ENCODE data around the gene COL25A1. TPM values are rescaled to one million over a fixed set of nuclear protein-coding genes. Genes with fewer than 3 reads are reported as not detected.

Gene COL25A1
- total RNA-seq, 1 experiment from 2014 or later, result not detected

DNA sequence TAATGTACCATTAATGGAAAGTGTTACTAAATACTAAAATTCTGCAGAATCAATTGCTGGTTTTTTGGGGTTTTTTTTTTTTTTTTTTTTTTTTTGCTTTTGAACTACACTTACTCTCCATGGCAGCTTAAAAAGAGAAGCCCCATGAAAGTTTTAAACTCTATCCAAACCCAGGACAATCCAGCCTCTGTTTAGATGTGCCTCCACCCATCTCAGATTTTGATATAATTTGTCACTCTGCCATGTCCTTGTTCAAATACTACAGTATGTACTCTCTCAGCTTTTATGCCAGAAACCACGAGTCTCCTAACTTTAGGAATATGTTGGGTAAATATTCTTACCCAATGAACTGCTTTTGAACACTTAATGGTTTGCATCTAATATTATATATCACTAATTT, 84.2 kb downstream of the COL25A1 start:
- no peak for DNase-seq (ENCODE audit: low read depth, low spot score)
- Histone ChIP-seq H3K4me3 (replicated peaks in 1 of 2; ENCODE audit: low read depth in 1 of 2, low read length in 2 of 2) (no peak overlapping the region), H3K27ac (ENCODE audit: low read depth, low read length) (no peak overlapping the region), H3K4me2 (ENCODE audit: low read length) (no peak overlapping the region), H4K20me1 (ENCODE audit: insufficient read depth) (no peaks in the 10 kb centered on the region), H3K9me2 (ENCODE audit: insufficient read depth) (no peaks in the 10 kb centered on the region), H3K4me1 (ENCODE audit: control insufficient read depth in 1 of 2, insufficient read depth in 2 of 2, low read length in 2 of 2) (no peaks in the 10 kb centered on the region), H3K9ac (ENCODE audit: low read length) (no peak overlapping the region), H3K36me3 (ENCODE audit: control insufficient read depth in 1 of 2, insufficient read depth in 2 of 2, low read length in 2 of 2) (no peaks in the 10 kb centered on the region), H2AFZ (ENCODE audit: low read depth, low read length, poor library complexity, severe bottlenecking) (no peak overlapping the region), H3K79me2 (ENCODE audit: insufficient read depth, low read length) (no peaks in the 10 kb centered on the region), H3K27me3 (ENCODE audit: insufficient read depth, low read length) (peaks cover 33% of the 10 kb centered on the region), H3K9me3 (ENCODE audit: control insufficient read depth in 1 of 2, insufficient read depth in 1 of 2, low read depth in 1 of 2, low read length in 2 of 2) (no peaks in the 10 kb centered on the region)
- no TSS peak for BruUV-seq (replicated peaks)
- TF ChIP-seq EZH2phosphoT487 (IDR thresholded peaks at IDR 0.05; ENCODE audit: borderline replicate concordance), result no peak
- no peak for TF ChIP-seq ZFX (IDR thresholded peaks at IDR 0.05)
- no peak for TF ChIP-seq JUND (IDR thresholded peaks at IDR 0.05)
- TF ChIP-seq, protein P1, sequence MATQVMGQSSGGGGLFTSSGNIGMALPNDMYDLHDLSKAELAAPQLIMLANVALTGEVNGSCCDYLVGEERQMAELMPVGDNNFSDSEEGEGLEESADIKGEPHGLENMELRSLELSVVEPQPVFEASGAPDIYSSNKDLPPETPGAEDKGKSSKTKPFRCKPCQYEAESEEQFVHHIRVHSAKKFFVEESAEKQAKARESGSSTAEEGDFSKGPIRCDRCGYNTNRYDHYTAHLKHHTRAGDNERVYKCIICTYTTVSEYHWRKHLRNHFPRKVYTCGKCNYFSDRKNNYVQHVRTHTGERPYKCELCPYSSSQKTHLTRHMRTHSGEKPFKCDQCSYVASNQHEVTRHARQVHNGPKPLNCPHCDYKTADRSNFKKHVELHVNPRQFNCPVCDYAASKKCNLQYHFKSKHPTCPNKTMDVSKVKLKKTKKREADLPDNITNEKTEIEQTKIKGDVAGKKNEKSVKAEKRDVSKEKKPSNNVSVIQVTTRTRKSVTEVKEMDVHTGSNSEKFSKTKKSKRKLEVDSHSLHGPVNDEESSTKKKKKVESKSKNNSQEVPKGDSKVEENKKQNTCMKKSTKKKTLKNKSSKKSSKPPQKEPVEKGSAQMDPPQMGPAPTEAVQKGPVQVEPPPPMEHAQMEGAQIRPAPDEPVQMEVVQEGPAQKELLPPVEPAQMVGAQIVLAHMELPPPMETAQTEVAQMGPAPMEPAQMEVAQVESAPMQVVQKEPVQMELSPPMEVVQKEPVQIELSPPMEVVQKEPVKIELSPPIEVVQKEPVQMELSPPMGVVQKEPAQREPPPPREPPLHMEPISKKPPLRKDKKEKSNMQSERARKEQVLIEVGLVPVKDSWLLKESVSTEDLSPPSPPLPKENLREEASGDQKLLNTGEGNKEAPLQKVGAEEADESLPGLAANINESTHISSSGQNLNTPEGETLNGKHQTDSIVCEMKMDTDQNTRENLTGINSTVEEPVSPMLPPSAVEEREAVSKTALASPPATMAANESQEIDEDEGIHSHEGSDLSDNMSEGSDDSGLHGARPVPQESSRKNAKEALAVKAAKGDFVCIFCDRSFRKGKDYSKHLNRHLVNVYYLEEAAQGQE (IDR thresholded peaks at IDR 0.05; ENCODE audit: low read depth), result no peak
- no peak for TF ChIP-seq SRF (IDR thresholded peaks at IDR 0.05; ENCODE audit: low read depth)
- TF ChIP-seq, protein P2, sequence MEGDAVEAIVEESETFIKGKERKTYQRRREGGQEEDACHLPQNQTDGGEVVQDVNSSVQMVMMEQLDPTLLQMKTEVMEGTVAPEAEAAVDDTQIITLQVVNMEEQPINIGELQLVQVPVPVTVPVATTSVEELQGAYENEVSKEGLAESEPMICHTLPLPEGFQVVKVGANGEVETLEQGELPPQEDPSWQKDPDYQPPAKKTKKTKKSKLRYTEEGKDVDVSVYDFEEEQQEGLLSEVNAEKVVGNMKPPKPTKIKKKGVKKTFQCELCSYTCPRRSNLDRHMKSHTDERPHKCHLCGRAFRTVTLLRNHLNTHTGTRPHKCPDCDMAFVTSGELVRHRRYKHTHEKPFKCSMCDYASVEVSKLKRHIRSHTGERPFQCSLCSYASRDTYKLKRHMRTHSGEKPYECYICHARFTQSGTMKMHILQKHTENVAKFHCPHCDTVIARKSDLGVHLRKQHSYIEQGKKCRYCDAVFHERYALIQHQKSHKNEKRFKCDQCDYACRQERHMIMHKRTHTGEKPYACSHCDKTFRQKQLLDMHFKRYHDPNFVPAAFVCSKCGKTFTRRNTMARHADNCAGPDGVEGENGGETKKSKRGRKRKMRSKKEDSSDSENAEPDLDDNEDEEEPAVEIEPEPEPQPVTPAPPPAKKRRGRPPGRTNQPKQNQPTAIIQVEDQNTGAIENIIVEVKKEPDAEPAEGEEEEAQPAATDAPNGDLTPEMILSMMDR (IDR thresholded peaks at IDR 0.05 in 2 of 3, conservative IDR thresholded peaks at IDR 0.05 in 1 of 3; ENCODE audit: borderline replicate concordance in 1 of 3, insufficient read depth in 1 of 3, low read depth in 2 of 3, low read length in 2 of 3), result no peak
- TF ChIP-seq ZNF274 (IDR thresholded peaks at IDR 0.05; ENCODE audit: low read depth, low read length), result no peak
- no peak for TF ChIP-seq CBX3 (IDR thresholded peaks at IDR 0.05; ENCODE audit: low read depth)
- TF ChIP-seq, protein P3, sequence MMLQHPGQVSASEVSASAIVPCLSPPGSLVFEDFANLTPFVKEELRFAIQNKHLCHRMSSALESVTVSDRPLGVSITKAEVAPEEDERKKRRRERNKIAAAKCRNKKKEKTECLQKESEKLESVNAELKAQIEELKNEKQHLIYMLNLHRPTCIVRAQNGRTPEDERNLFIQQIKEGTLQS (IDR thresholded peaks at IDR 0.05), result no peak
- no peak for TF ChIP-seq YY1 (IDR thresholded peaks at IDR 0.05; ENCODE audit: extremely low read depth, insufficient replicate concordance, low read depth, low read length)
- no peak for TF ChIP-seq SIN3A (IDR thresholded peaks at IDR 0.05; ENCODE audit: low read depth)
- TF ChIP-seq FOSL1 (IDR thresholded peaks at IDR 0.05; ENCODE audit: low read depth), result no peak
- TF ChIP-seq, protein P4, sequence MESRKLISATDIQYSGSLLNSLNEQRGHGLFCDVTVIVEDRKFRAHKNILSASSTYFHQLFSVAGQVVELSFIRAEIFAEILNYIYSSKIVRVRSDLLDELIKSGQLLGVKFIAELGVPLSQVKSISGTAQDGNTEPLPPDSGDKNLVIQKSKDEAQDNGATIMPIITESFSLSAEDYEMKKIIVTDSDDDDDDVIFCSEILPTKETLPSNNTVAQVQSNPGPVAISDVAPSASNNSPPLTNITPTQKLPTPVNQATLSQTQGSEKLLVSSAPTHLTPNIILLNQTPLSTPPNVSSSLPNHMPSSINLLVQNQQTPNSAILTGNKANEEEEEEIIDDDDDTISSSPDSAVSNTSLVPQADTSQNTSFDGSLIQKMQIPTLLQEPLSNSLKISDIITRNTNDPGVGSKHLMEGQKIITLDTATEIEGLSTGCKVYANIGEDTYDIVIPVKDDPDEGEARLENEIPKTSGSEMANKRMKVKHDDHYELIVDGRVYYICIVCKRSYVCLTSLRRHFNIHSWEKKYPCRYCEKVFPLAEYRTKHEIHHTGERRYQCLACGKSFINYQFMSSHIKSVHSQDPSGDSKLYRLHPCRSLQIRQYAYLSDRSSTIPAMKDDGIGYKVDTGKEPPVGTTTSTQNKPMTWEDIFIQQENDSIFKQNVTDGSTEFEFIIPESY (IDR thresholded peaks at IDR 0.05; ENCODE audit: extremely low read depth, insufficient replicate concordance, low read length), result no peak
- TF ChIP-seq POLR2A (IDR thresholded peaks at IDR 0.05; ENCODE audit: borderline replicate concordance, extremely low read depth, insufficient read depth, insufficient read length), result no peak
- TF ChIP-seq POLR2AphosphoS5 (IDR thresholded peaks at IDR 0.05; ENCODE audit: low read depth, low read length), result no peak
- no peak for TF ChIP-seq RAD21 (IDR thresholded peaks at IDR 0.05; ENCODE audit: low read depth)
- TF ChIP-seq ELF1 (IDR thresholded peaks at IDR 0.05; ENCODE audit: borderline replicate concordance, low read depth), result no peak
- intact Hi-C loops (cut with micrococcal nuclease), result no loop called here
- ChIA-PET RAD21 (ENCODE audit: low non-redundant PET in 1 of 2, low total read pairs in 2 of 2, uncharacterized antibody in 2 of 2, unreplicated experiment in 2 of 2) (no interaction called here), POLR2A (no interaction called here), CTCF (no interaction called here)
- ATAC-seq, result no peak
